HG03439 (cell line): Measurements from ENCODE around the gene VPS37D.
"Not testable (repeated sequence)": the region's sequence is repeated elsewhere in the genome, so short reads cannot be mapped to it uniquely, and the experiment has no call there.

Experiments used
- ATAC-seq: cut with Tn5 transposase; IDR thresholded peaks from one replicate; pipeline ENCODE4 v1.9.1; 2021; ENCODE audit warnings: mild to moderate bottlenecking, moderate library complexity; ENCODE audit not compliant: unreplicated experiment

Gene VPS37D

GRCh38 chr7:73667344-73668102, at the start of gene VPS37D:
VPS37D (plus strand) TSS chr7:73667831; CDS start chr7:73667959, 128 bp downstream.
- peak; percentile 90 for ATAC-seq

DNA sequence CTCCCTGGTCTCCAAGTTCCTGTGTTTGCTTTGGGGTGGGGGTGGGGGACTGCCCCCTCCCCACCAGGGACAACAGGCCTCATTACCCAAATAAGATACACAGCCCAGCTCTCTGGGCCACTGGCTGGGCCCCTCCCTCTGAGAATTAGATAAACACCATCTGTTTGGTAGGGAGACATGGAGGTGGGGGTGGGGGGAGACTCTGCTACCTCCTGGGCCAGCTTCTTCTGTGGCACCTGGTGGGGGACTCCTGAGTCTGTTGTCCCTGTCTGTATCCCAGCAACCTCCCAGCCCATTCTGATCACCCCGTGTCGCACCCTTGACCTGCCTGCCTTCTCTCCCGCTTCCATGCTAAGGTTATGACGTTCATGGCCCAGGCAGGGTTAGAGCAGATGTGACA, 49.1 kb upstream of the VPS37D start:
- ATAC-seq = no peak

DNA sequence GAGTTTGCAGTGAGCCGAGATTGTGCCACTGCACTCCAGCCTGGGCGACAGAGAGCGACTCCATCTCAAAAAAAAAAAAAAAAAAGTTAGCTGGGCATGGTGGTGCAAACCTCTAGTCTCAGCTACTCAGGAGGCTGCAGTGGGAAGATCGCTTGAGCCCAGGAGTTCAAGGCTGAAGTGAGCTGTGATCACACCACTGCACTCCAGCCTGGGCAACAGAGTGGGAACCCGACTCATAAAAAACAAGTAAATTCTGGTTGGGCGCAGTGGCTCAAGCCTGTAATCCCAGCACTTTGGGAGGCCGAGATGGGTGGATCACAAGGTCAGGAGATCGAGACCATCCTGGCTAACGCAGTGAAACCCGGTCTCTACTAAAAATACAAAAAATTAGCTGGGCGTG, 48.2 kb upstream of the VPS37D start:
- not testable (repeated sequence) for ATAC-seq

DNA sequence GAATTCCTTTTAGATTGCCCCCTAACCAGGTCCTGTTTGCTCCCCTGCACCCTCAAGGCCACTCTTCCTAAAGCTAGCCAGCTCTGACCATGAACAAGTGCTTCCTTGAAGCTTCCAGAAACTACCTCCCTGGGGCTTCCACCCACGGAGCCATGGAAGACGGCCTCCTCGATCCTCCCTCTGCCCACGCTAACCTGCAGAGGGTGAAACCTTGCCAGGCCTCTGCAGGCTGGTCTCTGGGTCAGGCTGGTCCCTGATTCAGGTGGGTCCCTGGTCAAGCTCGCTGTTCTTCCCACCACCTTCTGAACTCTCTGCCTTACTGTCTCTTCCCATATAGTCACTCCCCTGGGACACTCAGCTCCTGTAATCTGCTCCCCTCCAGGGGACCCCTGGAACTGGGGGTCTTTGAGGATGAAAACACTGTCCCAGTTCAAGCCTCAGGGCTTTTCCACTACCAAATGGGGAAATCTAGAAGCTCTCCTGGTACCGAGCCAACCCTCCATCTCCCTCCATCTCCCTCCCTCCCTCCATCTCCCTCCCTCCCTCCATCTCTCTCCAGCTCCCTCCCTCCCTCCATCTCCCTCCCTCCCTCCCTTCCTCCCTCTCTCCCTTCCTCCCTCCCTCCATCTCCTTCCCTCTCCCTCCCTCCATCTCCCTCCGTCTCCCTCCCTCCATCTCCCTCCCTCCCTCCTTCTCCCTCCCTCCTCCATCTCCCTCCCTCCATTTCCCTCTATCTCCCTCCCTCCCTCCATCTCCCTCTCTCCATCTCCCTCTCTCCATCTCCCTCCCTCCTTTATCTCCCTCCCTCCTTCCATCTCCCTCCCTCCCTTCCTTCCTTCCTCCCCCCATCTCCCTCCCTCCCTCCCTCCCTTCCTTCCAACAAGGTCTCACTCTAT, 46.2 kb upstream of the VPS37D start:
- ATAC-seq = no peak

DNA sequence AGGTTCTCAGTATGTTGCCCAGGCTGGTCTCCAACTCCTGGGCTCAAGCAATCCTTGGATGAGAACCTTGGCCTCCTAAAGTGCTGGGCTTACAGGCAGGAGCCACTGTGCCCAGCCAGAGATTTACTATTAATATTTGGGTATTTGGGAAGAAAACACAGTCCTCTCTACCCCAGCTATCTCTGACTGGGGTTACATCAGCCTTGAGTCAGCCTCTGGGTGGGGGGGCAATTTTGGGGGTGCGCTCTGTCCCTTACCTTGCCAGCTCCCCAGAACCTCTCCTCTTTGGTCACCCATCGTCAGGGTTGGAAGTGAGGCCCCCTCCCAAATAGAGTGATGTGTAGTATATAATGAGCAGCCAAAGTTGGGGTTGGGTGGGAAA, 45.1 kb upstream of the VPS37D start:
- no peak for ATAC-seq

DNA sequence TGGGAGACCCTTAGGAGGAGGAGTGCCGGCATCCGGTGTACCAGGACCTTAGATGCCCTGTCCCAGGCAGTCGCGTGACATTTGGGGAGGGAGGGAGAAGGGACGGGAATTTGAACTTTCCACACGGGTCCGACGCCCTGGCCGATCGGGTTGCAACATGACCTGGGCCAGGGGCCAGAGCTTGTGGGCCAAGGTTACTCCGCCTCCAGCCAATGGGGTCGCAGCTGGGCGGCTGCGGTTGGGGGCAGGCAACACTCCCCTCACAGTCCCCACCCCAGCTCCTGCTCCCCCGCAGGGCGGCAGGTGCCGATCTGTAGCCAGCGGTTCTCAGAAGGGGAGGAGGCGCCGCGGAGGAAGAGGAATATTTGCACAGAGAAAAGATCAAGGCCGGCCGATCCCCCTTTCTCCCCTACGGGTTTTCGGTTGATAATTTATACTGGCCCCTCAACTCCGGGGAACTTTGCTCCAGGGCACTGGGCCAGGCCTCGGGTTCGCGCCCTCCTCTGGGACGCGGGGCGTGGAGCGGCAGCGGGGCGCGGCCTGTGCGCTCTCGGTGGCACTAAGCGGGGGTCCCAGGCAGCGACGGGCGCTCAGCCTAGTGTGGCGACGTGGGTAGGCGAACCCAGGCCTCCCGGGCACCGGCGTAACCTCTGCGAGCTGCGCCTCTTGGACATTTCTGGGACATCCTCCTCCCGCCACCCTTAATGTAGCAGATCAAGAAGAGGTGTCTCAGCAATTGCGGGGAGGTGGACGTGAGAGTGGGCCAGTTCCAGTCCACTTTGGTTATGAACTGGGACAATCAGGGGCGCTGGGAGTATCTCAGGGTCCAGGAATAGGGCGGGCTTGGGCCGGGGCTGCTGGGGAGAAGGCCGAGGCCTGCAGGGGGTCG, 44.5 kb upstream of the VPS37D start:
- no peak for ATAC-seq

DNA sequence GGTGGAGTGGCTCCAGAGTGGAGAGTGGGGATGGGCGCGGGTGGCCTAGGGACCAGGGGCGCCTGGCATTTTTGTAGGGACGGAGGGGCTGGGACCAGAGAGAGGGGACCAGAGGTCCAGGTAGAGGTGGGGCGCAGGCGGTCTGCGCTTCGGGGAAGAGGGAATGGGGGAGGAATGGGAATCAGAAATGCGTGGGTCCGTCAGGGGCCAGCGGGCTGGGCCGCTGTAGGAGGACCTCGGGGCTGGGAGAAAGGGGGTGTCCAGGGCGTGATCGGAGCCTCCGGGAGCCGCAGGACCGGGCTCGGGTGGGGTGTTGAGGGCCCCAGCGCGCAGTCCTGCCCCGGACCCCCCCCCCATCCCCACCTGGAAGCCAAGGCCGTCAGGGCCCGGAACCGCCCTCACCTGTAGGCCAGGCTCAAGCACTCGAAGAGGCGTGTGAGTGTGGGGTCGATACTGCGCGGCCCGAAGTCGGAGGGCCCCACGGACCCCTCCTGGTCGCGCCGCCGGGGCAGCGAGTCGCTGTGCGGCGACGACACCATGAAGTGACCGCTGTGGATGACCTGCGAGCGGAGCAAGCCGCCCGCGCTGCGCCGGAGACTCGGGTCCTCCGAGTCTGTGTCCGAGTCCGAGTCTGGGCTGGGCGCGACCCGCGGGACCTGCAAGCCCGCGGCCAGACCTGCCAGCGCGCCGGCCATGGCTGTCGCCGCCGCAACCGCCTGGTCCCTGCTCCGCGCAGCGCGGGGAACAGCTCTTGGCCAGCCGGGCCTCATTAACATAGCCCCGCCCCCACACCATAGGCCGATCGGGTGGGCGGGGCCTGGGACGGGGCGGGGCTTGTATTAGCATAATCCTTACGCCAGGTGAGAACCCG, 43.6 kb upstream of the VPS37D start, which contains the start of gene MLXIPL:
TSS of gene MLXIPL (minus strand) at position 725 of the 871 bp plus-strand sequence. CDS start at position 695, 30 bp downstream.
- no peak for ATAC-seq

DNA sequence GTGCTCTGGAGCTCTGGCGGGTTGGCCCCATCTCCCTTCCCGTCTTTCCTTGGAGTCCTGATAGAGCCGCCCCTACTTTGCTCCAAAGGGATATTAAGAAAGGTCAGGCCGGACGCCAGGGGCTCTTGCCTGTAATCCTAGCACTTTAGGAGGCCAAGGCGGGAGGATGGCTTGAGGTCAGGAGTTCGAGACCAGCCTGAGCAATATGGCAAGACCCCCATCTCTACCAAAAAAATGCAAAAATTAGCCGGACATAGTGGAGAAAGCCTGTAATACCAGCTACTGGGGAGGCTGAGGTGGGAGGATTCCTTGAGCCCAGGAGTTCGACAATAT, 43.0 kb upstream of the VPS37D start:
- ATAC-seq = no peak

GRCh38 chr7:73625276-73625675, 42.4 kb upstream of the VPS37D start:
- no peak for ATAC-seq

GRCh38 chr7:73626814-73627213, 40.8 kb upstream of the VPS37D start:
- ATAC-seq = no peak

DNA sequence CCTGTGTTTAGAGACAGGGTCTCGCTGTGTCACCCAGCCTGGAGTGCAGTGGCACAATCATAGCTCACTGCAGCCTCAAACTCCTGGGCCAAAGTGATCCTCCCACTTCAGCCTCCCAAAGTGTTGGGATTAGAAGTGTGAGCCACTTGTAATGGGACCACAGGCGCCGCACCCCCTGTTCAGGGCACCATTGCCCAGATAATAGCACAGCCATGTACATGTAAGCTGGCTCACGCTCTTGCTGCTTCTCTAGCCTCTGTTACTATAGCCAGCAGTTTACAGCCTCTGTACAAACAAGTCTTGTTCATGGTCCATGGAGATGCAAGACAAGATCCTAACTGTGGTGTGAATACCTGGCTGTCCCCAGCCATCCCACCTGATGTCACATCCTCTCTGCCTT, 39.1 kb upstream of the VPS37D start:
- no peak for ATAC-seq

GRCh38 chr7:73631558-73631957, 36.1 kb upstream of the VPS37D start:
- no peak for ATAC-seq

DNA sequence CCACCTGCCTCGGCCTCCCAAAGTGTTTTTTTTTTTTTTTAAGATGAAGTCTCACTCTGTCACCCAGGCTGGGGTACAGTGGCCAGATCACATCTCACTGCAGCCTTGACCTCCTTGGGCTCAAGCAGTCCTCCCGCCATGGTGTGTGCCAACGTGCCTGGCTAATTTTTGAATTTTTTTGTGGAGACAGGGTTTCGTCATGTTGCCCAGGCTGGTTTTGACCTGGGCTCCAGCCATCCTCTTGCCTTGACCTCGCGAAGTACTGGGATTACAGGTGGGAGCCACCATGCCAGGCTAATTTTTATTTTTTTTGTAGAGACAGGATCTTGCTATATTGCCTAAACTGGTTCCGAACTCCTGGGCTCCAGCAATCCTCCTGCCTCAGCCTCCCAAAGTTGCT, 34.3 kb upstream of the VPS37D start:
- no peak for ATAC-seq

GRCh38 chr7:73633844-73634243, 33.8 kb upstream of the VPS37D start:
- ATAC-seq = no peak

DNA sequence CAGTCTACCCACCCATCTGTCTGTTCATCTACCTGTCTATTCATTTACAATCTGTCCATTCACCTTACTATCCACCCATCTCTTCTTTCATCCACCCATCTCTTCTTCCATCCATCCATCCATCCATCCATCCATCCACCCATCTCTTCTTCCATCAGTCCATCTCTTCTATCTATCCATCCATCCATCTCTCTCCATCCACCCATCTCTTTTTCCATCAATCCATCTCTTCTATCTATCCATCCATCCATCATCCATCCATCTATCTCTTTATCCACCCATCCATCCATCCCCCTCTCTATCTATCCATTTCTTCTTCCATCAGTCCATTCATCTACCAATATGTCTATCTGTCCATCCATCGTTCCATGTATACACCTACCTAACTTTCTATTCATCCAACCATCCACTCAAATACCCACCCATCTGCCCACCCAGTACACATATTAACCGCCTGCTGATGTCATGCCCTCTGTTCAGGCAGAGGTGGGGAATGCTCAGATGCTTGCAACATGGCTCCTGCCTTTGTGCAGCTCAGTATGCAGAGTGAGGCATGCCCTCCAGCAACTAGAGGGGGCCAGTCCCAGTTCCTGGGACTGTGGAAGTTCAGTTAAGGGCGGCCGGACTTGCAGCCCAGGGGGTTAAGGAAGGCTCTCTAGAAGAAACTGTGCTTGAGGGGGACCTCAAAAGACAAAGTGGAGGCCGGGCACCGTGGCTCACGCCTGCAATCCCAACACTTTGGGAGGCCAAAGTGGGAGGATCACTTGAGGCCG, 32.0 kb upstream of the VPS37D start:
- ATAC-seq = no peak

- no peak for ATAC-seq
These were observed 28.7 kb upstream of the VPS37D start for GRCh38 chr7:73638911-73639310.

GRCh38 chr7:73642834-73643233, 24.8 kb upstream of the VPS37D start:
- ATAC-seq = no peak

- ATAC-seq = no peak
These were observed 22.8 kb upstream of the VPS37D start for GRCh38 chr7:73644688-73645286.

DNA sequence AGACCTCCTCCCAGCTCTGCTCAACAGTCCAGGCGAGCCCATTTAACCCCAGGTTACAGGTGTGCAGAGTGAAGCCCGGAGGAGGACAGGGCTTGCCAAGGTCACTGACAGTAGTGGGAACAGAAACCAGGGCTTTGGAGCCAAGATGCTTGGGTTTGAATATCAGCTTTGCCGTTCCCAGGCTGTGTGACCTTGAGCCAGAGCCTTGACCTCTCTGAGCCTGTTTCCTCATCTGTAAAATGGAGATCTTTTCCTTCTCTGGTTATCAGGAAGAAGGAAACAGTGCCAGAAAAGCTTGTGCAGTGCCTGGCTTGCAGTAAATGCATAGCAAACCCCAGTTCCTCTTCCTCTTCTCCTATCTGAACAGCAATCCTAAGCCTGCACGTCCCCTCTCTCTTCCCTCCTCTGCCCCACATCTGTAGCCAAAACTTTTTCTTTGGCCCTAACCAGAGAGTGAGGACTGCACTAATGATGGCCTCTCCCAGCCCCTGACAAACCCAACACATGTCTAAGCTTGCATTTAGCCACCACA, 21.9 kb upstream of the VPS37D start:
- no peak for ATAC-seq
